Sigmoid colon (tissue), 3 donors: ENCODE results near the gene TCEAL3.

Experiments
- CTCF ChIP-seq, 4 experiments: fragments of 450-650 bp in 3 of 4; fragments of 200-600 bp in 1 of 4; IDR thresholded peaks; one replicate each; pipeline ENCODE4 v1.5.1; 2016 to 2019; ENCODE audit warnings: antibody characterized with exemption in 4 of 4, mild to moderate bottlenecking in 3 of 4, moderate library complexity in 2 of 4
- POLR2A ChIP-seq, 2 donors: fragments of 450-650 bp; IDR thresholded peaks; one replicate each; pipeline ENCODE4 v1.6.1; 2016; ENCODE audit warnings: antibody characterized with exemption in 2 of 2, mild to moderate bottlenecking in 2 of 2, moderate library complexity in 2 of 2

GRCh38 chrX:103637604-103638338, 30.0 kb downstream of the TCEAL3 start:
- TF ChIP-seq CTCF (IDR thresholded peaks at IDR 0.05) (no peak), POLR2A (IDR thresholded peaks at IDR 0.05) (no peak)
